CD4-positive, CD25-positive, alpha-beta regulatory T cell (primary cell): ENCODE measurements around the gene ZNF716. TPM values are rescaled to one million over a fixed set of nuclear protein-coding genes. Genes with fewer than 3 reads are reported as not detected.
"Not testable (repeated sequence)": the region's sequence is repeated elsewhere in the genome, so short reads cannot be mapped to it uniquely, and the experiment has no call there.

Experiments
- ATAC-seq, 2 donors: fragments of 150-1000 bp; cut with Tn5 transposase; one replicate each; pipeline ENCODE4 v1.10.0; 2021; ENCODE audit warnings: low read depth in 2 of 2, moderate number of reproducible peaks in 2 of 2, moderate library complexity in 1 of 2
- DNase-seq, 3 donors: peaks; one replicate each; pipeline versions ENCODE4 v3.0.0 to v3.0.0-alpha.2; 2012 to 2022; ENCODE audit warnings: mixed read lengths in 1 of 3
- H3K27ac ChIP-seq: one replicate; pipeline ENCODE4 v1.7.0; 2013; ENCODE audit warnings: mild to moderate bottlenecking, low read length; ENCODE audit not compliant: insufficient read depth, poor library complexity, severe bottlenecking
- H3K27me3 ChIP-seq: one replicate; pipeline ENCODE4 v1.7.0; 2013; ENCODE audit warnings: low read length; ENCODE audit not compliant: control insufficient read depth, insufficient read depth
- H3K36me3 ChIP-seq: one replicate; pipeline ENCODE4 v1.7.0; 2013; ENCODE audit warnings: mild to moderate bottlenecking, low read length, moderate library complexity; ENCODE audit not compliant: control insufficient read depth, insufficient read depth
- H3K4me1 ChIP-seq: 2 replicates; pipeline ENCODE4 v1.7.0; 2013; ENCODE audit warnings: mild to moderate bottlenecking, low read length; ENCODE audit not compliant: insufficient read depth, control insufficient read depth, poor library complexity, severe bottlenecking
- H3K4me3 ChIP-seq: one replicate; pipeline ENCODE4 v1.7.0; 2013; ENCODE audit warnings: low read depth, mild to moderate bottlenecking, low read length, moderate library complexity
- H3K9me3 ChIP-seq, 2 experiments: 1 replicate in 1 of 2; 2 replicates in 1 of 2; pipeline ENCODE4 v1.7.0; 2013; ENCODE audit warnings: low read length in 2 of 2, mild to moderate bottlenecking in 1 of 2, moderate library complexity in 1 of 2; ENCODE audit not compliant: control insufficient read depth in 2 of 2
- H3K27ac Mint-ChIP-seq, 3 donors: one replicate each; pipeline ENCODE4 v1.8.0; 2020 to 2022; ENCODE audit warnings: mild to moderate bottlenecking in 3 of 3, mixed read lengths in 3 of 3, moderate library complexity in 2 of 3
- H3K27me3 Mint-ChIP-seq: one replicate; pipeline ENCODE4 v1.8.0; 2022; ENCODE audit warnings: mild to moderate bottlenecking, mixed read lengths
- H3K36me3 Mint-ChIP-seq: one replicate; pipeline ENCODE4 v1.8.0; 2020; ENCODE audit warnings: mixed read lengths
- H3K4me1 Mint-ChIP-seq, 4 donors: one replicate each; pipeline ENCODE4 v1.8.0; 2020 to 2022; ENCODE audit warnings: mixed read lengths in 4 of 4, mild to moderate bottlenecking in 1 of 4
- H3K4me3 Mint-ChIP-seq, 4 donors: one replicate each; pipeline ENCODE4 v1.8.0; 2020 to 2022; ENCODE audit warnings: mild to moderate bottlenecking in 4 of 4, mixed read lengths in 4 of 4, moderate library complexity in 3 of 4
- H3K9me3 Mint-ChIP-seq, 7 donors: one replicate each; pipeline ENCODE4 v1.8.0; 2020 to 2022; ENCODE audit warnings: mixed read lengths in 7 of 7, mild to moderate bottlenecking in 3 of 7, moderate library complexity in 2 of 7
- polyA plus RNA-seq, 4 donors: library from polyadenylated mRNA; unstranded; fragments of 300-500 nt; fragmentation: Illumina TruSeq; gene quantifications; one replicate each; pipeline ENCODE4 v1.2.3, GENCODE V29; 2021
- total RNA-seq: library from RNA; stranded (reverse); gene quantifications from one replicate; pipeline ENCODE4 v1.2.3, GENCODE V29; 2022

The ZNF716 gene
- total and polyA plus RNA-seq, 5 donors from 2014 or later: not detected

- Mint-ChIP-seq H3K36me3 (no peaks in the 10 kb centered on the region), H3K27me3 (no peaks in the 10 kb centered on the region), H3K4me3 (no peak overlapping the region), H3K27ac (no peak overlapping the region), H3K9me3 (peaks cover 0 to 22% (median 8%) of the 10 kb centered on the region in 7 donors), H3K4me1 (no peaks in the 10 kb centered on the region)
- peaks cover 0 to 13% of the 10 kb centered on the region in 2 experiments for H3K9me3 ChIP-seq
- no peak overlapping the region for H3K4me3 ChIP-seq
- no peaks in the 10 kb centered on the region for H3K36me3 ChIP-seq
- H3K27ac ChIP-seq: no peak overlapping the region
- no peaks in the 10 kb centered on the region for H3K4me1 ChIP-seq
- no peak for DNase-seq
- ATAC-seq: no peak
- no peaks in the 10 kb centered on the region for H3K27me3 ChIP-seq
These were observed 22.8 kb upstream of the ZNF716 start for GRCh38 chr7:57427146-57427545.

GRCh38 chr7:57427594-57427993 lies 22.4 kb upstream of the ZNF716 start:
- Mint-ChIP-seq H3K36me3 (no peaks in the 10 kb centered on the region), H3K27me3 (no peaks in the 10 kb centered on the region)

GRCh38 chr7:57432583-57432982 lies 17.4 kb upstream of the ZNF716 start:
- Histone ChIP-seq H3K36me3 (no peaks in the 10 kb centered on the region), H3K4me1 (no peaks in the 10 kb centered on the region), H3K27me3 (no peaks in the 10 kb centered on the region), H3K4me3 (no peak overlapping the region), H3K9me3 (peaks cover 0 to 12% of the 10 kb centered on the region in 2 experiments), H3K27ac (no peak overlapping the region)
- Mint-ChIP-seq H3K4me3 (no peak overlapping the region), H3K4me1 (no peaks in the 10 kb centered on the region), H3K9me3 (peaks cover 1 to 26% (median 8%) of the 10 kb centered on the region in 7 donors), H3K27me3 (no peaks in the 10 kb centered on the region), H3K27ac (no peak overlapping the region), H3K36me3 (no peaks in the 10 kb centered on the region)
- no peak for DNase-seq
- no peak for ATAC-seq

More at GRCh38 chr7:57427594-57427993, 22.4 kb upstream of the ZNF716 start:
- DNase-seq (no peak), ATAC-seq (no peak)
- H3K4me3 Mint-ChIP-seq: no peak overlapping the region
- Histone ChIP-seq H3K4me3 (no peak overlapping the region), H3K27me3 (no peaks in the 10 kb centered on the region), H3K4me1 (no peaks in the 10 kb centered on the region), H3K27ac (no peak overlapping the region), H3K36me3 (no peaks in the 10 kb centered on the region), H3K9me3 (peaks cover 0 to 14% of the 10 kb centered on the region in 2 experiments)
- H3K9me3 Mint-ChIP-seq: peaks cover 0 to 24% (median 8%) of the 10 kb centered on the region in 7 donors
- H3K27ac Mint-ChIP-seq: no peak overlapping the region
- no peaks in the 10 kb centered on the region for H3K4me1 Mint-ChIP-seq

- Mint-ChIP-seq H3K4me3 (no peak overlapping the region), H3K4me1 (no peaks in the 10 kb centered on the region), H3K36me3 (no peaks in the 10 kb centered on the region), H3K9me3 (peaks cover 1 to 20% (median 5%) of the 10 kb centered on the region in 7 donors), H3K27ac (no peak overlapping the region), H3K27me3 (no peaks in the 10 kb centered on the region)
- Histone ChIP-seq H3K4me1 (no peaks in the 10 kb centered on the region), H3K27me3 (no peaks in the 10 kb centered on the region), H3K9me3 (peaks cover 0 to 37% of the 10 kb centered on the region in 2 experiments), H3K36me3 (no peaks in the 10 kb centered on the region), H3K4me3 (no peak overlapping the region), H3K27ac (no peak overlapping the region)
- DNase-seq (no peak), ATAC-seq (no peak)
These were observed 12.4 kb upstream of the ZNF716 start for GRCh38 chr7:57437581-57437980.

GRCh38 chr7:57438244-57438643 lies 11.7 kb upstream of the ZNF716 start:
- no peak overlapping the region for H3K27ac ChIP-seq
- DNase-seq (no peak), ATAC-seq (no peak)
- peaks cover 0 to 33% of the 10 kb centered on the region in 2 experiments for H3K9me3 ChIP-seq
- H3K27me3 ChIP-seq: no peaks in the 10 kb centered on the region
- no peaks in the 10 kb centered on the region for H3K4me1 Mint-ChIP-seq
- no peaks in the 10 kb centered on the region for H3K36me3 Mint-ChIP-seq
- no peak overlapping the region for H3K4me3 Mint-ChIP-seq
- H3K4me1 ChIP-seq: no peaks in the 10 kb centered on the region
- no peaks in the 10 kb centered on the region for H3K27me3 Mint-ChIP-seq
- H3K9me3 Mint-ChIP-seq: peaks cover under 1 to 22% (median 5%) of the 10 kb centered on the region in 7 donors
- H3K4me3 ChIP-seq: no peak overlapping the region
- no peak overlapping the region for H3K27ac Mint-ChIP-seq
- H3K36me3 ChIP-seq: no peaks in the 10 kb centered on the region

GRCh38 chr7:57443567-57443966 lies 6.4 kb upstream of the ZNF716 start:
- no peaks in the 10 kb centered on the region for H3K36me3 Mint-ChIP-seq

GRCh38 chr7:57469186-57469828 lies 19.3 kb downstream of the ZNF716 start:
- not testable (repeated sequence) for H3K27me3 Mint-ChIP-seq, ATAC-seq, H3K4me1 Mint-ChIP-seq, H3K4me1 ChIP-seq, H3K27me3 ChIP-seq, H3K36me3 Mint-ChIP-seq, H3K4me3 ChIP-seq, H3K36me3 ChIP-seq, DNase-seq, H3K27ac ChIP-seq, H3K4me3 Mint-ChIP-seq, H3K27ac Mint-ChIP-seq
- peaks cover 0 to 55% (median 14%) of the 10 kb centered on the region in 7 donors for H3K9me3 Mint-ChIP-seq
- peaks cover 47 to 49% of the 10 kb centered on the region in 2 experiments for H3K9me3 ChIP-seq

More at GRCh38 chr7:57443567-57443966, 6.4 kb upstream of the ZNF716 start:
- Histone ChIP-seq H3K36me3 (no peaks in the 10 kb centered on the region), H3K9me3 (peaks cover 0 to 28% of the 10 kb centered on the region in 2 experiments), H3K27ac (no peak overlapping the region), H3K27me3 (no peaks in the 10 kb centered on the region), H3K4me3 (no peak overlapping the region), H3K4me1 (no peaks in the 10 kb centered on the region)
- no peak for DNase-seq
- no peaks in the 10 kb centered on the region for H3K27me3 Mint-ChIP-seq
- ATAC-seq: no peak
- no peaks in the 10 kb centered on the region for H3K4me1 Mint-ChIP-seq
- H3K9me3 Mint-ChIP-seq: peaks cover 0 to 34% (median 8%) of the 10 kb centered on the region in 7 donors
- H3K4me3 Mint-ChIP-seq: no peak overlapping the region
- no peak overlapping the region for H3K27ac Mint-ChIP-seq

- not testable (repeated sequence) for ATAC-seq, H3K27ac ChIP-seq, H3K36me3 ChIP-seq, H3K4me1 Mint-ChIP-seq, H3K27me3 Mint-ChIP-seq, H3K4me1 ChIP-seq, H3K27me3 ChIP-seq, DNase-seq, H3K4me3 Mint-ChIP-seq, H3K27ac Mint-ChIP-seq, H3K36me3 Mint-ChIP-seq, H3K4me3 ChIP-seq
- H3K9me3 ChIP-seq: peaks cover 9 to 11% of the 10 kb centered on the region in 2 experiments
- H3K9me3 Mint-ChIP-seq: peaks cover 0 to 22% (median 4%) of the 10 kb centered on the region in 7 donors
These were observed 30.3 kb downstream of the ZNF716 start for GRCh38 chr7:57480304-57480703.
